ENCODE results near the gene TANC1. TPM values are rescaled to one million over a fixed set of nuclear protein-coding genes. Genes with fewer than 3 reads are reported as not detected.

The TANC1 gene
- total and polyA plus RNA-seq, 2 experiments from 2014 or later = 2.8 to 9.5 TPM

- TF ChIP-seq CREB1 (CRISPR knock-in tag; IDR thresholded peaks at IDR 0.05; ENCODE audit: low read depth) (no peak), JUNB (IDR thresholded peaks at IDR 0.05; ENCODE audit: unreplicated experiment) (no peak), STAT1 (IDR thresholded peaks at IDR 0.05; ENCODE audit: unreplicated experiment) (no peak), NANOG (IDR thresholded peaks at IDR 0.05; ENCODE audit: borderline replicate concordance) (no peak), EZH2 (IDR thresholded peaks at IDR 0.05; ENCODE audit: low read depth, unreplicated experiment) (no peak), POLR2AphosphoS5 (IDR thresholded peaks at IDR 0.05; ENCODE audit: low read depth) (no peak)
These were observed 77.4 kb downstream of the TANC1 start (continued) for GRCh38 chr2:159045545-159046454.

- Mint-ChIP-seq H3K27ac (0 out of 2 replicates have a peak overlapping the region, but pooled peaks have one; percentile 13), H3K36me3 (ENCODE audit: low read depth) (peaks cover 13% of the 10 kb centered on the region), H3K4me3 (no peak overlapping the region), H3K27me3 (ENCODE audit: insufficient read depth, low read depth, poor library complexity) (no peaks in the 10 kb centered on the region), H3K9me3 (peaks cover 13% of the 10 kb centered on the region), H3K4me1 (peaks cover 23% of the 10 kb centered on the region)
- H3K4me3 ChIP-seq = no peak overlapping the region
- H2AFZ ChIP-seq = no peak overlapping the region
- no peak for ATAC-seq
- H3K9me2 ChIP-seq (ENCODE audit: insufficient read depth) = no peaks in the 10 kb centered on the region
- peaks cover 6% of the 10 kb centered on the region; the same call in 1 of the 2 replicates for H3K4me1 ChIP-seq (ENCODE audit: insufficient read depth)
- no peaks in the 10 kb centered on the region for H3K27me3 ChIP-seq (ENCODE audit: insufficient read depth)
- DNase-seq (ENCODE audit: low spot score) = no peak
- no peaks in the 10 kb centered on the region for H3F3A ChIP-seq (replicated peaks; ENCODE audit: low read depth)
- H4K20me1 ChIP-seq (replicated peaks; ENCODE audit: insufficient read depth) = 0 out of 2 replicates have a peak, but pooled peaks cover 2% of the 10 kb centered on the region
- no peak overlapping the region for H3K27ac ChIP-seq (ENCODE audit: low read depth)
- H3K36me3 ChIP-seq (ENCODE audit: insufficient read depth) = no peaks in the 10 kb centered on the region
- H3K4me2 ChIP-seq = 0 out of 2 replicates have a peak overlapping the region, but pooled peaks have one; percentile 24
- no peaks in the 10 kb centered on the region; the same call in 1 of the 2 replicates for H3K79me2 ChIP-seq (replicated peaks; ENCODE audit: insufficient read depth)
- TF ChIP-seq ETS1 (IDR thresholded peaks at IDR 0.05) (no peak), ZNF331 (CRISPR knock-in tag; IDR thresholded peaks at IDR 0.05; ENCODE audit: low read depth) (no peak), POLR2AphosphoS5 (IDR thresholded peaks at IDR 0.05; ENCODE audit: low read depth) (no peak), EZH2 (IDR thresholded peaks at IDR 0.05; ENCODE audit: low read depth, unreplicated experiment) (no peak), REST (IDR thresholded peaks at IDR 0.05; ENCODE audit: unreplicated experiment) (no peak), NANOG (IDR thresholded peaks at IDR 0.05; ENCODE audit: borderline replicate concordance) (no peak), EZH2phosphoT487 (IDR thresholded peaks at IDR 0.05; ENCODE audit: unreplicated experiment) (no peak)
- TF ChIP-seq, protein P1, sequence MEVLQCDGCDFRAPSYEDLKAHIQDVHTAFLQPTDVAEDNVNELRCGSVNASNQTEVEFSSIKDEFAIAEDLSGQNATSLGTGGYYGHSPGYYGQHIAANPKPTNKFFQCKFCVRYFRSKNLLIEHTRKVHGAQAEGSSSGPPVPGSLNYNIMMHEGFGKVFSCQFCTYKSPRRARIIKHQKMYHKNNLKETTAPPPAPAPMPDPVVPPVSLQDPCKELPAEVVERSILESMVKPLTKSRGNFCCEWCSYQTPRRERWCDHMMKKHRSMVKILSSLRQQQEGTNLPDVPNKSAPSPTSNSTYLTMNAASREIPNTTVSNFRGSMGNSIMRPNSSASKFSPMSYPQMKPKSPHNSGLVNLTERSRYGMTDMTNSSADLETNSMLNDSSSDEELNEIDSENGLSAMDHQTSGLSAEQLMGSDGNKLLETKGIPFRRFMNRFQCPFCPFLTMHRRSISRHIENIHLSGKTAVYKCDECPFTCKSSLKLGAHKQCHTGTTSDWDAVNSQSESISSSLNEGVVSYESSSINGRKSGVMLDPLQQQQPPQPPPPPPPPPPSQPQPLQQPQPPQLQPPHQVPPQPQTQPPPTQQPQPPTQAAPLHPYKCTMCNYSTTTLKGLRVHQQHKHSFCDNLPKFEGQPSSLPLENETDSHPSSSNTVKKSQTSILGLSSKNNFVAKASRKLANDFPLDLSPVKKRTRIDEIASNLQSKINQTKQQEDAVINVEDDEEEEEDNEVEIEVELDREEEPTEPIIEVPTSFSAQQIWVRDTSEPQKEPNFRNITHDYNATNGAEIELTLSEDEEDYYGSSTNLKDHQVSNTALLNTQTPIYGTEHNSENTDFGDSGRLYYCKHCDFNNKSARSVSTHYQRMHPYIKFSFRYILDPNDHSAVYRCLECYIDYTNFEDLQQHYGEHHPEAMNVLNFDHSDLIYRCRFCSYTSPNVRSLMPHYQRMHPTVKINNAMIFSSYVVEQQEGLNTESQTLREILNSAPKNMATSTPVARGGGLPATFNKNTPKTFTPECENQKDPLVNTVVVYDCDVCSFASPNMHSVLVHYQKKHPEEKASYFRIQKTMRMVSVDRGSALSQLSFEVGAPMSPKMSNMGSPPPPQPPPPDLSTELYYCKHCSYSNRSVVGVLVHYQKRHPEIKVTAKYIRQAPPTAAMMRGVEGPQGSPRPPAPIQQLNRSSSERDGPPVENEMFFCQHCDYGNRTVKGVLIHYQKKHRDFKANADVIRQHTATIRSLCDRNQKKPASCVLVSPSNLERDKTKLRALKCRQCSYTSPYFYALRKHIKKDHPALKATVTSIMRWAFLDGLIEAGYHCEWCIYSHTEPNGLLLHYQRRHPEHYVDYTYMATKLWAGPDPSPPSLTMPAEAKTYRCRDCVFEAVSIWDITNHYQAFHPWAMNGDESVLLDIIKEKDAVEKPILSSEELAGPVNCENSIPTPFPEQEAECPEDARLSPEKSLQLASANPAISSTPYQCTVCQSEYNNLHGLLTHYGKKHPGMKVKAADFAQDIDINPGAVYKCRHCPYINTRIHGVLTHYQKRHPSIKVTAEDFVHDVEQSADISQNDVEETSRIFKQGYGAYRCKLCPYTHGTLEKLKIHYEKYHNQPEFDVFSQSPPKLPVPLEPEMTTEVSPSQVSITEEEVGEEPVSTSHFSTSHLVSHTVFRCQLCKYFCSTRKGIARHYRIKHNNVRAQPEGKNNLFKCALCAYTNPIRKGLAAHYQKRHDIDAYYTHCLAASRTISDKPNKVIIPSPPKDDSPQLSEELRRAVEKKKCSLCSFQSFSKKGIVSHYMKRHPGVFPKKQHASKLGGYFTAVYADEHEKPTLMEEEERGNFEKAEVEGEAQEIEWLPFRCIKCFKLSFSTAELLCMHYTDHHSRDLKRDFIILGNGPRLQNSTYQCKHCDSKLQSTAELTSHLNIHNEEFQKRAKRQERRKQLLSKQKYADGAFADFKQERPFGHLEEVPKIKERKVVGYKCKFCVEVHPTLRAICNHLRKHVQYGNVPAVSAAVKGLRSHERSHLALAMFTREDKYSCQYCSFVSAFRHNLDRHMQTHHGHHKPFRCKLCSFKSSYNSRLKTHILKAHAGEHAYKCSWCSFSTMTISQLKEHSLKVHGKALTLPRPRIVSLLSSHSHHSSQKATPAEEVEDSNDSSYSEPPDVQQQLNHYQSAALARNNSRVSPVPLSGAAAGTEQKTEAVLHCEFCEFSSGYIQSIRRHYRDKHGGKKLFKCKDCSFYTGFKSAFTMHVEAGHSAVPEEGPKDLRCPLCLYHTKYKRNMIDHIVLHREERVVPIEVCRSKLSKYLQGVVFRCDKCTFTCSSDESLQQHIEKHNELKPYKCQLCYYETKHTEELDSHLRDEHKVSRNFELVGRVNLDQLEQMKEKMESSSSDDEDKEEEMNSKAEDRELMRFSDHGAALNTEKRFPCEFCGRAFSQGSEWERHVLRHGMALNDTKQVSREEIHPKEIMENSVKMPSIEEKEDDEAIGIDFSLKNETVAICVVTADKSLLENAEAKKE (CRISPR knock-in tag; IDR thresholded peaks at IDR 0.05) = no peak
These were observed 78.5 kb downstream of the TANC1 start for GRCh38 chr2:159046966-159047365.
